Putamen (tissue), 1 donor: ENCODE measurements around the gene LY86.

Experiments
- DNase-seq: peaks from one replicate; pipeline ENCODE4 v3.0.0-alpha.2; 2016; ENCODE audit warnings: low spot score

The LY86 gene

DNA sequence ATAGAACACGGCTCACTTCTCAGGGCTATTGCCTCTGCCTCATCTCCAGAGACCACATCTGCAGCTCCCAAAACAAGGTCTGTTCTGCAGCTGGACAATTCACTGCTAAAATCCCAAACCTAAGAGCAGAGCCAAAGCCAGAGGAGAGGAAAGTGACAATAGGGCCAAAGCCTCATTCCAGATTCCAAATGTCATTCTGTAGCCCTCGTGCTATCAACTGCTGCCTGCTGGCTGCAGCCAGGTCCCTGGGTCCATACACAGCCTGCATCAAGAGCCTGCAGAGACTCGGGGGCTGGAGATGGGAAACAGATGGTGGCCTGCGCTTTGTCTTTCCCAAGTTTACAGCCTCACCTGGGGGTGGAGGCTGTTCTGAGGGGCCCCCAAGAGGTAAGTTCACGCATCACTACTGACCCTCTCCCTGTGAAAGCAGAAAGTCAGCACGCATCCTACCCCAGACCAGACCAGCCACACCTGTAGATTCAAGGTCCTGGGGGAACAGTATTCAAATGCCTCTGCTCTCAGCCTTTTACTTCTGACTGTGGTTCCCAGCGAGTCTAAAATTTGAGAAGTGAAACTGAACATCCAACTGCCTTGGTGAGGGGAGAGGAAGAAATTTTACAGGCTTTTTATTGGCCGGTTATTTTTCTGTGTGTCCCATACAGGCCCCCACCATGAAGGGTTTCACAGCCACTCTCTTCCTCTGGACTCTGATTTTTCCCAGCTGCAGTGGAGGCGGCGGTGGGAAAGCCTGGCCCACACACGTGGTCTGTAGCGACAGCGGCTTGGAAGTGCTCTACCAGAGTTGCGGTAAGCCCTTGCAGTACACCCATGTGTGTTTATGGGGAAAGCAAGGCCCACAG lies at the start of gene LY86:
LY86 (plus strand) TSS at position 657 of the 860 bp plus-strand sequence; CDS start at position 672, 15 bp downstream.
- DNase-seq, result peak; percentile 11

GRCh38 chr6:6539036-6539435 lies 49.5 kb upstream of the LY86 start:
- DNase-seq, result no peak

- no peak for DNase-seq
Observed at GRCh38 chr6:6542357-6542756, 46.2 kb upstream of the LY86 start.

GRCh38 chr6:6543181-6543879 lies 45.2 kb upstream of the LY86 start:
- DNase-seq, result no peak

GRCh38 chr6:6545616-6546317 lies 42.8 kb upstream of the LY86 start:
- no peak for DNase-seq

DNA sequence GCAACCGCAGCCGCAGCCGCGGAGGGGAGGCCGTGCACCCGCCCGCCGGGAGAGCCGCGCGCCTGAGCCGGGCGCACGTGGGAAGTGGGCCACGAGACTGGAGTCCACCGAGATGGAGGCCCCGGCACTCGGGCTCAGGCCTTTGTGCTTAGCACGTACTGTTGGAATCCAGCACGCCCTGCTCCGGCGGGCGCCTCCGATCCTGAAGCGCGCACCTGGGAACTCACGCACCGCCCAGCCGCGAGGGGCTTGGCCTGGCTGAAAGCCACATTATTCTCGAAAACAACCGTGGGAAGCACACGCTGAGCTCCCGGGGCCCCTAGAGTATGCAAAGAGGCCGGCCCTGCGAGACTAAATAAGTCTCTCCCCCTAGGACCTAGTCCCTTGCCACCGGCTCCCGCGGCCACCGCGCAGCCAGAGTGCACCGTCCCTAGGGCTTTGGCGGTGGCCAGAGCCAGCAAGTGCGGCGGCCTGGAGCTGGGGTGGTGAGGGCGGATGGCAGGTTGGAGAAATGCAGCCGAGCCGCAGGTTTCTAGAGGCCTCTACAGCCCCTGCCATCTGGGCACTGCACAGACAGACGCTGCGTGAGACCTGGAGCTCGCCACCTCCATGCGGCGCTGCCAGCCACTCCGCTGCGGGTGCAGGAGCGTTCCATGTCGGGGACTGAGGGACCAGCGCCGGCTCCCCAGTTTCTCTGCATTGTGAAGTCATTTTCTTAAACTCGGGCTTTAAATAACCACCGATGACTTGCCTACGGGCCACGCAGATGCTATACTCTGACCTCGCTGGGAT lies 42.0 kb upstream of the LY86 start:
- DNase-seq, result no peak

DNA sequence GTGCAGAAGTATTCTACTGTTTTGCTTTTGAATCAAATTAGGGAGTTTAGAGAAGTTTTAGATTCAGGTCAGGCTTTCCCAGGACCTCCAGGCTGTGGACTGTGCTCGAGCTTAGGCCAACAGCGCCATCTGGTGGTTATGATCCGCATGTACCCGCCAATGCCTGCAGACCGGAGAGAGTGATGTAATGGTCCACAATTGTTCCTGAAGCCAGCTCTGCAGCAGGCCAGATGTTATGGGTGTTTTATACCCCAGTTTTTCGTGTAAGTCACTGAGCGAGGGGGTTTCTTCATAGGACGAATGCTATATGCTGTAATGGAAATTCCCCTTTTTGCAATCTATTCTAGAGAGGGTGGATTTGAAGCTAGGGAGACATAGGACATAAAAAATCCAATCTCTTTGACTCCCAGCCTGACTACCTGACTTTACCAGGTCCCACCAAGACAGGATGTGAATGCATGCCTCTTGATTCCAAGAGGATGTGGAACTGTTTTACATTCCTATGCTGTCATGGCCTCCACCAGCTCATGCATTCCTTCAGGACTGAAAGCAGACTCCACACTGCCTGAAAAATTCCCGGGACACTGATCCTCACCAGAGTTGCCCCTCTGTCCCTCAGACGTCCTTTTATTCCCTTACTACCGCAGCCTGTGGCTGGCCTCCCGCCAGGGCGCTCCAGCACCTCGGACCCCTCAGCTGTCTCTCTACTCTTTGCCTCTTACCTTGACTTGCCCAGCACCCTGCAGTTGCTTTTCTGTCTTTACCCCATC lies 41.2 kb upstream of the LY86 start:
- peak; percentile 85 for DNase-seq

DNA sequence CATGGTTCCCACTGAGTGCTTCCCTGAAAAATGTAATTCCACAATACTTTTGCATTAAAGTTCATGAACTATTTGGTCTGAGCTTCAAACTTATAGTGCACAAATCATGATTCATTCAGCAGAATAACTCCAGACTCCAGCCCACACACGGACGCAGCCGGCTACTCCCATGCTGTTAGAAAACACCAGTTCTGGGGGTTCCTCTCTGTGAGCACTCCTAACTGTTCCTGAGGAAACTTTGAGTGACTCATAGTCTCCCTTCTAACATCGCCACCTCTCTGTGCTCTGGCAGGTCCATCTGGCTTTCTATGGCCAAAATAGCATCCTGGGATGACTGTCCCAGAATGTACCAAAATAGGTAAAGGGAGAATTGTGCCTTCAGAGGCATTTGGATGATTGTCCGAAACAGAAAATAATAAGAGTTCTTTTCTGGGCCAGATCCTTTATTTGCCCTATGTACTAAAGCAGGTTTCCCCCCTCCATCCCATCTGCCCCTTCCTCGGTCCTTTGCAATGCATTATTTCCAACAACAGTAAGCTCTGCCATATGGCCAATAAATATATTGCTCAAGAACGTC lies 32.3 kb upstream of the LY86 start:
- no peak for DNase-seq

DNA sequence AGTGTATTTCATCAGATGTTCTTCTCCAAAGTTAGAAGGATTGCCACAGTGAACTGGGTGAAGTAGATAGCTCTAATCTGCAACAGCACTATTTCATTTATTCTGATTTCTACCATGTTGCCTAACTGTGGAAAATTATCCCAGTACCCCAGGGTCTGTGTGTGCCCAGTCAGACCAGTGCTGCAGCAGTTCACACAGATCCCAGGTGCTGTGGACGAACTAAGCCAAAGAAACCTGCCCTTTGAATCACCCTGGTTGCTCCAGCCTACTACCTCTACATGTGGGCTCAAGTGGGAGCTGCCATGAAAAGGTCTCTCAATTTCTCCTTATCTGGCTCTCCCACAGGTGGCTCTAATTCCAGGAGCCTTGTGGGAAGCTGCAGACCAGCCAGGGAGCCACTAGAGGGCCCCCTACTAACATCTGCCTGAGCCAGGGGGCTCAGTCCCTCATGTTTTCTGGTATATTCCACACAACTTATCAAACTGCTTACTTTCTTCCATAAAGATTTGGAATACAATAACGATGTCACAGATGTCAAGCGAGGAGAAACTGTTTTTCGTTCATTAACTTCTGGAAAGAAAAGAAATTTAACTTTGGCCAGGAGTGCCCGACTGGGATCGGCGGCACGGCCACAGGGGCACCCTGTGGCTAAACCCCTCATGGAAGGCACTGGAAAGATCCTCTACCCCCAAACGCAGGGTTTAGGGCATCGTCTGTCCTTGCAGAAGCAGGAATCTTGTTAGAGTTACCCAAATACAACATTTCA lies 31.6 kb upstream of the LY86 start:
- no peak for DNase-seq

GRCh38 chr6:6557504-6557839 lies 31.0 kb upstream of the LY86 start:
- no peak for DNase-seq

GRCh38 chr6:6557886-6558285 lies 30.6 kb upstream of the LY86 start:
- DNase-seq, result no peak

DNA sequence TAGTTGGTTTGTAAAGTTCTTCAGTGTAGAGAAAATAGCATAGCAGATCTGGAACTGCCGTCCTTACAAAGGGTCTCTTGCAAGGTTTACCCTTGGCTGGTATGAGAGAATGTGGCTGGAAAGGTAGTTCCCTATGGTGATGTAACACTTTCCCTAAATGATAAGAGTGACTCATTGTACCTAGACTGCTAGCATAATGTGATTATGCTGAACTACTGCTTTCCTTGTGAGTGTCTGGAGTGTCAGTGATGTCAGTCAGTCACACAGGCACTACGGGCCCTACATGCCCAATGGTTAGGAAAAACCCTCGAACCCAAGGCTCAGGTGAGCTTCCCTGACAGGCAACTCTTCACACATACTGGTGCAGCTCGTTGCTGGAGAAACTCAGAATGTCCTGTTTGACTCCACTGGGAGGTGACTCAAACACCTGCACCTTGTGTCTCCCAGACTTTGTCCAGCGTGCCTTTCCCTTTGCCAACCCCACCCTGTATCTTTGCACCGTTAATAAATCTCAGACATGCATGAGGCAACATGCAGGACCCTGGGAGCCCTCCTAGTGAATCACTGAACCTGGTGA lies 28.4 kb upstream of the LY86 start:
- no peak for DNase-seq

DNA sequence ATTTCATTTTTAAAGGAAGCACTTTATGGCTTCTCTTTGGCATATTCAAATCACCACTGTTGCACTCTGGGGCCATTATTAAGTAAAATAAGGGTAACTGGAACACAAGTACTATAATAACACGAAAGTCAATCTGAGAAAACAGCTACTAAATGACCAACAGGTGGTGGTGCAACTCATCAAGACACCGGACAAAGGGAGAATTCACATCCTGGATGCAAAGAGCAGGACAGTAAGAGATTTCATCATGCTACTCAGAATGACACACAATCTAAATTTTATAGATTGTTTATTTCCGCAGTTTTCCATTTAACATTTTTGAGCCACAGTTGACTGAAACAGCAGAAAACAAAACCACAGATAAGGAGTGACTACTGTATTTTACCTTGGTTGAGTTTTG lies 27.6 kb upstream of the LY86 start:
- DNase-seq, result no peak

- DNase-seq, result no peak
Observed at GRCh38 chr6:6564154-6564553, 24.4 kb upstream of the LY86 start.

DNA sequence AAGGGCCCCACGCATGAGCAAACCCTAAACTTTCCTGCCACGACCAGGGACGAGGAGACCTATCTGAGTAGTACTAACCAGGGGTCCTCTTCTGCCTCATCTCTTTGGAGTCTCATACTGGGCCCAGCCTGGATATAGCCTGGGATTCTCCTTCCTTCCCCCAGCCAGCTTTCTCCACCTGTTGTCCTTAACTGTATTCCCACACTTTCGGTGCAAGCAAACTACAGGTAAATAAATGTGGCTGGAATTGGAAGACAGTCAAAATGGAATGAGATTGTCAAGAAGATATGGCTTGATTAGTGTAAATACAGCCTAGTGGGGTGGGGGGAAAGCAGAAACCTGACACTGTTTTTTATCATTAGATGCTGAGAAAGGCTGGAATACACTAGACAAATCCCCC lies 23.5 kb upstream of the LY86 start:
- no peak for DNase-seq

- no peak for DNase-seq
Observed at GRCh38 chr6:6565488-6565887, 23.0 kb upstream of the LY86 start.

DNA sequence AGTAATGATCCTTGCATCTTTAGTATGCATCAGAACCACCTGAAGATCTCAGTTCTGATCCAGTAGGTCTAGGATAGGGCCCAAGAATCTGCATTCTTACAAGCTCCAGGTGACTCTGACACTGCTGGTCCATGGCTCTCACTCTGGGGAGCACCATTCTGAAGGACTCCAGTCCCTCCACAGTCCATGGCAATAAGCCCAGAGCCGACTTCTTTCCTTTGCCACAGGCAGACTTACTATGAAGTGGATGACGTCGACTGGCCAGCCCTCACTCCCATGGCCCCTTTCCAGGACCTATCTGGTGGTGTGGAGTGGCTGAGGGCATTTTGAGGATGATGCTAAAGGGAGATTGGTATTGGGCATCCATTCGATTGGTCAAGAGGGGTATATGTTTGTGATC lies 21.8 kb upstream of the LY86 start:
- no peak for DNase-seq

DNA sequence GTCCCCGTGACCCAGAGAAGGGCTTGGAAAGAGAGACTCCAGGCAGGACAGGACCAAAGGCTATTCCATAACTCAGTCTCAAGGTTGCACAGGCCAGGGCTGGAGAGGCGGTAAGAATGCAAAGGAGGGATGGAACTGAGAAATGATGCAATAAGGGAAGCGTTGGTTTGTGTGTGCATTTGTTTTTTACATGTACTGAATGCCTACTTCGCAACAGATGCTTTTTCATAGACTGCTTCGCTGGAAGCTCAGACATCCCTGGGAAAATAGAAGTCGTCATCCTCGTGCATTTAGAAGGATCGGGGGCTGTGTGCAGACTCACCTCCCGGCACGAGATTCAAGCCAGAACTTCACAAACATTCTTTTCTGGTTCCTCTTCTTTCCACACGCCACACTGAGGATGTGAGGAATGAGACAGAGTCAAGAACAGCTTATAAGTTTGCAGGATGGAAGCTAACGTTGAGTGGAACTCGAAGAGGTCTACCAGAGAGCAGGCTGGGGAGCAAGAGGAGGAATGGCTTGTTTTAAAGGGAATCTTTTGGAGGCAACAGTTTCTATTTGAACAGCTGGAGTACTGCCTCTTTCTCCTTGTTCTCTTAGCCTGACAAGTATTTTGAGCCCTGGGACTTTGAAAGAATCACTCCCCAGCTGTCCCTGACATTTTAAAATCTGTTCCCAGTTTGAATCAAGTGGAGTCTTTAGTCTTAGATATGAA lies 19.3 kb upstream of the LY86 start:
- no peak for DNase-seq

- DNase-seq, result no peak
Observed at GRCh38 chr6:6569811-6570164, 18.7 kb upstream of the LY86 start.
